ENCODE measurements around the gene MPDZ.

The MPDZ gene

GRCh38 chr9:13174906-13175639 lies 104.4 kb downstream of the MPDZ start:
- no peak for DNase-seq

GRCh38 chr9:13173553-13173952 lies 105.9 kb downstream of the MPDZ start:
- no peak for DNase-seq

GRCh38 chr9:13171261-13171660 lies 108.2 kb downstream of the MPDZ start:
- no peak for DNase-seq

- no peak for DNase-seq
Measured at GRCh38 chr9:13166996-13167395, 112.5 kb downstream of the MPDZ start.

- DNase-seq = no peak
Measured at GRCh38 chr9:13165956-13166355, 113.5 kb downstream of the MPDZ start.

- DNase-seq = no peak
Measured at GRCh38 chr9:13165236-13165945, 114.1 kb downstream of the MPDZ start.

GRCh38 chr9:13163946-13164345 lies 115.5 kb downstream of the MPDZ start:
- no peak for DNase-seq

GRCh38 chr9:13163287-13163686 lies 116.2 kb downstream of the MPDZ start:
- DNase-seq = no peak

- DNase-seq = no peak
Measured at GRCh38 chr9:13160051-13160450, 119.4 kb downstream of the MPDZ start.

- no peak for DNase-seq
Measured at GRCh38 chr9:13158986-13159385, 120.5 kb downstream of the MPDZ start.

- no peak for DNase-seq
Measured at GRCh38 chr9:13151489-13151888, 128.0 kb downstream of the MPDZ start.

GRCh38 chr9:13149454-13149853 lies 130.0 kb downstream of the MPDZ start:
- DNase-seq = no peak

- no peak for DNase-seq
Measured at GRCh38 chr9:13146840-13147239, 132.7 kb downstream of the MPDZ start.

- DNase-seq = no peak
Measured at GRCh38 chr9:13145340-13145739, 134.2 kb downstream of the MPDZ start.

GRCh38 chr9:13144166-13144775 lies 135.2 kb downstream of the MPDZ start:
- DNase-seq = no peak

- DNase-seq = no peak
Measured at GRCh38 chr9:13143281-13143680, 136.2 kb downstream of the MPDZ start.

GRCh38 chr9:13142776-13143175 lies 136.7 kb downstream of the MPDZ start:
- DNase-seq = no peak

- no peak for DNase-seq
Measured at GRCh38 chr9:13141629-13142028, 137.9 kb downstream of the MPDZ start.

GRCh38 chr9:13140843-13141592 lies 138.5 kb downstream of the MPDZ start:
- no peak for DNase-seq

- no peak for DNase-seq
Measured at GRCh38 chr9:13139641-13140171, 139.8 kb downstream of the MPDZ start.

- DNase-seq = no peak
Measured at GRCh38 chr9:13137426-13137825, 142.1 kb downstream of the MPDZ start.

GRCh38 chr9:13131991-13132390 lies 147.5 kb downstream of the MPDZ start:
- no peak for DNase-seq

- no peak for DNase-seq
Measured at GRCh38 chr9:13131416-13131815, 148.1 kb downstream of the MPDZ start.
